HG03045 (cell line): ENCODE results near the gene IFIT2.
A peak's percentile ranks its signal among the peaks of the same experiment; 100 is the strongest.

Source experiments
- ATAC-seq: cut with Tn5 transposase; IDR thresholded peaks from one replicate; pipeline ENCODE4 v1.9.1; 2021; ENCODE audit warnings: mild to moderate bottlenecking, moderate library complexity; ENCODE audit not compliant: unreplicated experiment

Gene IFIT2

DNA sequence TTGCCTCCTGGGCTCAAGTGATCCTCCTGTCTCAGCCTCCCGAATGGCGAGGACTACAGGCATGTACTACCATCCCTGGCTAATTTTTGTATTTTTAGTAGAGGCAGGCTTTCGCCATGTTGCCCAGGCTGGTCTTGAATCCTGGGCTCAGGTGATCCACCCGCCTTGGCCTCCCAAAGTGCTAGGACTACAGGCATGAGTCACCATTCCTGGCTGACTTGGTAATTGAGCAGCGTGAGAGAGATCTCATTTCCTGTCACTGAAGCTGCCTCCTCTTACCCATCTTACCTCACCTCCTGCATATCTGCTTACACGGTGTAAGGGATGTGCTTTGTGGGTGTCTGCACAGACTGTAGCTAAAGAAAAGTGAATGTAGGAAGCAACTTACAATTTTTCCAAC is 35.6 kb downstream of the IFIT2 start:
- no peak for ATAC-seq

DNA sequence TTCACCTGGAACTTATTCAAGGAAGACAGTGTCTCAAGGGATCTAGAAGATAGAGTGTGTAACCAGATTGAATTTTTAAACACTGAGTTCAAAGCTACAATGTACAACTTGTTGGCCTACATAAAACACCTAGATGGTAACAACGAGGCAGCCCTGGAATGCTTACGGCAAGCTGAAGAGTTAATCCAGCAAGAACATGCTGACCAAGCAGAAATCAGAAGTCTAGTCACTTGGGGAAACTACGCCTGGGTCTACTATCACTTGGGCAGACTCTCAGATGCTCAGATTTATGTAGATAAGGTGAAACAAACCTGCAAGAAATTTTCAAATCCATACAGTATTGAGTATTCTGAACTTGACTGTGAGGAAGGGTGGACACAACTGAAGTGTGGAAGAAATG is 36.9 kb downstream of the IFIT2 start:
- ATAC-seq = no peak

DNA sequence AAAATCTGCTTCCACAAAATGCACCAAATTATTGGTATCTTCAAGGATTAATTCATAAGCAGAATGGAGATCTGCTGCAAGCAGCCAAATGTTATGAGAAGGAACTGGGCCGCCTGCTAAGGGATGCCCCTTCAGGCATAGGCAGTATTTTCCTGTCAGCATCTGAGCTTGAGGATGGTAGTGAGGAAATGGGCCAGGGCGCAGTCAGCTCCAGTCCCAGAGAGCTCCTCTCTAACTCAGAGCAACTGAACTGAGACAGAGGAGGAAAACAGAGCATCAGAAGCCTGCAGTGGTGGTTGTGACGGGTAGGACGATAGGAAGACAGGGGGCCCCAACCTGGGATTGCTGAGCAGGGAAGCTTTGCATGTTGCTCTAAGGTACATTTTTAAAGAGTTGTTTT is 38.0 kb downstream of the IFIT2 start:
- no peak for ATAC-seq

DNA sequence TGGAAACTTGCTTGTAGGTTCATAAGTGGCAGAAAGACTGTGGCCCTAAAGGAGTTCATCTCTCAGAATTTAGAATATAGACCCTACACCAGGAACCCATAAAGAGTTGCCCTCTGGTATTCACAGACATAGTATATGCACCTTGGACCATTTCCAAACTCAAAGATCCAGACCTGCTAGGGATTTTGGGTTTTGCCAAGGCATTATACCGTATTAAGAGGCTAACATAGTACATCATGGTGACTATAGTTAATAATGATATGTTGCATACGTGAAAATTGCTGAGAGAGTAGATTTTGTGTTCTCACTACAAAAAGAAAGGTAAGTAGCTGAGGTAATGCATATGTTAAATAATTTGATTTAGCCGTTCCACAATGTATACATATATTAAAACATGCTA is 39.8 kb downstream of the IFIT2 start:
- no peak for ATAC-seq

DNA sequence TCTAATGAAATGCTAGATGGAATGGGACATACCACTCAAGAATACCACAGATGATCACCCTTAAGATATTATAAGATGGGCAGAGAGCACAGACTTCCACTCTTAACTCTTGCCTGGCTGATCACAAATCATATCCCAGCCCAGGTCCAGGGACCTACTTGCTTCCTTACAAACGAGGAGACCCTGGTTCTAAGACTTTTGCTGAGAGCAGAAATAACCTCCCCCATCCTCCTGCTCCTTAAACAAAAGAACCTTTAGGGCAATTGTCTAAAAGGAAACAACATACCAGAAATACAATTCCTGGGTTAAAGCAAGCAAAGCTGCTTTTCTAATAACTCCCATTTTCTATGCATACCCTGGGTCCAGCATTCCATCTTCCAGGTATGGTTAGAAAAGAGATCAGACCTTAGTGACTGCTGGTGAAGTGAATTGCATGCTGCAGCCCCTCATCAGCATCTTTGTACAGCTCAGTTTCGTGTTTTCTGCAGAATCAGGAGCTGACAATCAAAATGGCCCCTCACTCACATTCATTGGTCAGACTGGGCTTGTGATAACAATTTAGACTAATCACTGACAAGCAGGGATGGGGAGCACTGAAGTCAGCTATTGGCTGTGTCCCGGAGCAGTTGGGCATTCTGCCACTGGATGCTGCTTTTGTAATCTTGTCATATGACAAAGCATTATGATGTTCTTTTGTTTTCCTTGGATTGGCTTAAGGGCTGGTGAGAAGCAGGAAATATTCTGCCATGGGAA is 40.5 kb downstream of the IFIT2 start:
- ATAC-seq = no peak

DNA sequence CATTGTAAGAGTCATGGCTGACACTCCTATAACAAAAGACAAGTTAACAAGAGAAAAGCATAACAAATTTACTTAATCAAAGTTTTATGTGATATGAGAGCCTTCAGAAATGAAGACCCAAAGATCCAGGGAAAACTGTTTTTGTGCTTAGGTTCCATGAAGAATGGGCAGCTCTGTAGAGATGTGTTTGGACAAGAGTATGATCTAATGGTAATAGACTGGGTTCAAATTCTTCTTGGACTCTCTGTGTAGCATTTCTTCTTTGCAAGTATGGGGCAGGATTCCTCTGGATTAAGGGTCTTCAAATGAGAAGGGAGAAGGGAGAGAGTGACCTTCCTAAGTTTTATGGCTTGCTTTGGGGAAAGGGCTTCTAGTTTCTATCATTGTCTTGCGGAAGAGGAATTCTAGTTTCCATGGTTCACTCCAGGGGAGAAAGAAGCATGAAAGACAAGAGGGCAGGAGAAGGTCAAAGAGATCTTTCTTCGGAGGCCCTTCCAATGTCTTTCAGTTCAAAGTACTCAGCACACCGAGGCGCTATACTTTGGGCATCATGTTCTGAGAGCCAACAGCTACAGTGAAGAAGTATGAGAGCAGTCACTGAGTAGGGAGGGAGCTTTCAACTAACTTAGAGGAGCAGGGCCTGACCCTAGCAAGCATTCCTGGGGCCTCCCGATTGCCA is 41.4 kb downstream of the IFIT2 start:
- no peak for ATAC-seq

DNA sequence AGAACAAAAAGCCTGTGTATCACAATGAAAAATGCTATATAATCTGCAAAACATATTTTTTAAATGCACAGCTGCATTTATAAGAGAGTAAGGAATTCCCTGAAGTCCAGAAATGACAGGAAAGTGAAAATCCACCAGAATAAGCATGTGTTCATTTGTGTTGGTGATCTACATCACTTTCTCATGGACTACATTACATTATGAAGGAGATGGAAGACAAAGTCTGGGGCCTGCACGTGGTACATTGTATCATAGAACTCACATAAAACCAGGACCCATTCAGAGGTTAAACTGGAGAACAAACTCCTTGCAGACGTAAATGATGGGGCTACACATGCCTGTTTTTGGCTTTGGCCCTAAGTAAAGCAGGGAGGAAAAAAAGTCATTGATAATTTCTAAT is 42.3 kb downstream of the IFIT2 start:
- no peak for ATAC-seq

DNA sequence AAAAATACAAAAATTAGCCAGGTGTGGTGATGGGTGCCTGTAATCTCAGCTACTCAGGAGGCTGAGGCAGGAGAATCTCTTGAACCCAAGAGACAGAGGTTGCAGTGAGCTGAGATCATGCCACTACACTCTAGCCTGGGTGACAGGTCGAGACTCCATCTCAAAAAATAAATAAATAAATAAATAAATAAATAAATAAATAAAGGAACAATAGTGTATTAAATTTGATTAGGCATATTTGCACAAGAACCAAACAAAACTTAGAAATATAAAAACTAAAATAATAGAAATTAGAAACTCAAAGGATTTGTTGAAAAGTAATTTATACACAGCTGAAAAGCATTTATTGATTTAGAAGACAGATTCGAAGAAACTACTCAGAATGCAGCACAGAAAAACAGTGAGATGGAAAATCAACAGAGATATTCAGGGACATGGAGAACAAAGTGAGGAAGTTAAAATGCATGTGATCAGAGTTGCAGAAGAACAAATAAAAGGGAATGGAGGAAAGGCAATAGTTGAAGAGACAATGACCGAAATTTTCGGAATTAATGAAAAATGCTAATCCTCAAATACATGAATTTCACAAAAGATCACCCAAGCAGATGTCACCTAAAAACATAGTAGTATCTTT is 43.6 kb downstream of the IFIT2 start:
- no peak for ATAC-seq

DNA sequence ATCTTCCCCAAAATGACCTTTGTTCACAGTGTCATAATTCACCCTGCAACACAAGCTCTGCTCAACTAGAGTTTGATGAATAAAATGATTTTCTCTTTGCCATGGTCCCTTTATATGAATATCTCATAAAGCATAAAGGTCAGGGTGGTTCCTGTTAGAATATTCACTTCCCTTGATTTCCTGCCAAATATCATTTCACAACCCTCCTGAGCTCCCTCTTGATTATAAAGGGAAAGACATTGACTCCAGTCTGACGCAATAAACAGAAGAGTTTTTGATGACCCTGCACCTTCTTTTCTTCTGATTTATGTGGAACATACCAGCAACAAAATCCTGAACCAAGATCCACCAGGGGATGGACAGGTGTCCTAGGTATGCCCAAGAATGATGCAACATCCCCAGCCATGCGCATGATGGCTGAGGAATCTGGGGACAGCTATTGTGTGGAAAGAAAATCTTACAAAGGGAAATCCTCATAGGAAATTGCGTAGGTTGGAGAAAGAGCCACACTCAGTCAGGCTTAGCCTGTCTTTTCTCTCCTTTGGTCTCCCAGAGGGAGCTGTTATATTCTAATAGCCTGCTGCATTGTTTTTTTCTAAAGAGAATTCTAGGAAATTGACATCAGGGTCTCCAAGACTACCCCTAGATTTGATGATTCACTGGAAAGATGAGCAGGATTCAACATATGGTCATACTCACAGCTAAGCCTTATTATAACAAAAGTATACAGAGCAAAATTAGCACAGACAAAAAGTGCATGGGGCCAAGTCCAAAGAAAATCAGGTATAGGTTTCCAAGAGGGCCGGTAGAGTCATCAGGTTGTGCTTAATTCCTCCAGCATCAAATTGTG is 44.8 kb downstream of the IFIT2 start:
- ATAC-seq = no peak

DNA sequence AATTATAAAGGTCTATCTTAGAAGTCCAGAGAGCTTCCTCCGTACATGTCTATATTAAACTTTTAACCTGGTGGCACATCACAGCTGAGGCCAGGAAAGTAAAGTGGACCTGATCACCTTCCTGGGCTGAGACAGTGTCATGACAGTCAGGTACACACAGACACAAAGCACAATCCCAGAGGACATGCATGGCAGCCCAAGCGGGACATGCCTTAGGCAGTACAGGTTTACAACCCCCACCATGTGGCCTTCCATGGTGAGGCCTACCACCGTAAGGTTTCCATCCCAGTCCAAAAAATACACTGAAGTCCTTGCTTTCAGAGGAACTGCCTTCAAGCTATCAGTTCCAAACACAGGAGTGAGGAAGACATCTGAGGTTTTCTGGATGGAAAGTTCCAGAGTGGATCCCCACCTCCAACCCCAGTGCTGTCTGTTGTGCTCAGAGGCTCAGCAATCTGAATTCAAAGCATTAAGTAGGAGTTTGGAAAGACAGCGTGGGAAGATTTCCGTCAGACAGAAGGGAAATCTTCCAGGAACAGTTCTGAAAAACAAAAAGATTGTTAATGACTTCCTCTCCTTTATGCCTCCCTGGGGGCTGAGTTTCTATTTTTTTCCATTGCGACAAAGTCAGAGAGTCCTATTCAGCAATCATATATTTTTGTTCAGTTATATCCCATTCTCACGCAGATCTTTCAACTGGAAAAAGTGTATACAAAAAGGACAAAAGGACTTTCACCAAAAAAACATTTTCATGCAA is 46.0 kb downstream of the IFIT2 start:
- no peak for ATAC-seq

DNA sequence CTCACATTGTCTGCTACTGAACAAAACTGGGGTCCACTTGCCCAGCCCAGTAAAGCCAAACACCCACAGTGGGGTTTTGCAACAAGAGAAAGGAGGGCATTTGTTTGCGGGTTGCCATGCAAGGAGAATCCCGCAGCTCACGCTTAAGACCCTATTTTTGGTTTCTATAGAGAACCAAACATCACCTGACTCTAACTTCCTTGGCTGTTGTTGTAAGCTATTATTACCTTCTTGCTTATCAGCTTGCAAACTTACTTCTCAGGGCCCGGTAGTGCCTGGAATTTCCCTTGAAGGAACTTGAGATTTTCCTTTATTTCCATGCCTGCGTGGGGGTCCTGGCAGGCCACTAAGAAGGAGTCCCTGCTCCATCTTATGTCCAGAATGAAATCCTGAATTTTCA is 46.6 kb downstream of the IFIT2 start:
- no peak for ATAC-seq

DNA sequence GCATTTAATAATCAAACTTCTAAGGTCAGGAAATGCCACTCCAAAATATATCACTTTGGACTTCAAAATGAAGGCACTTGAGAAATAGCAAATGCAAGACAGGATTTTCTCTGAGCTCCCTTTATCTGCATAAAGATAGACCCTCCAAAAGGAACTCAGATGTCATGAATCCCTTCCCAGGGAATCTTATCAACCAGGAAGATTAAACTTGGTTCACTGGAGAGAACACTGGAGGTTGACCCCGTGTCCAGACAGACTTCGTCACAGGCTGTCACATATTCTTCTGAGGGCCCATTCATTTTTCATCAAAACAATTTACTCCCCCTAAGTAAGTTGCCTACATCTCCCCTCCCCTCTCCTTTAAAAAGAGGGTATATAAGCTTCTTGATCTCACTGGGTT is 47.1 kb downstream of the IFIT2 start:
- no peak for ATAC-seq

DNA sequence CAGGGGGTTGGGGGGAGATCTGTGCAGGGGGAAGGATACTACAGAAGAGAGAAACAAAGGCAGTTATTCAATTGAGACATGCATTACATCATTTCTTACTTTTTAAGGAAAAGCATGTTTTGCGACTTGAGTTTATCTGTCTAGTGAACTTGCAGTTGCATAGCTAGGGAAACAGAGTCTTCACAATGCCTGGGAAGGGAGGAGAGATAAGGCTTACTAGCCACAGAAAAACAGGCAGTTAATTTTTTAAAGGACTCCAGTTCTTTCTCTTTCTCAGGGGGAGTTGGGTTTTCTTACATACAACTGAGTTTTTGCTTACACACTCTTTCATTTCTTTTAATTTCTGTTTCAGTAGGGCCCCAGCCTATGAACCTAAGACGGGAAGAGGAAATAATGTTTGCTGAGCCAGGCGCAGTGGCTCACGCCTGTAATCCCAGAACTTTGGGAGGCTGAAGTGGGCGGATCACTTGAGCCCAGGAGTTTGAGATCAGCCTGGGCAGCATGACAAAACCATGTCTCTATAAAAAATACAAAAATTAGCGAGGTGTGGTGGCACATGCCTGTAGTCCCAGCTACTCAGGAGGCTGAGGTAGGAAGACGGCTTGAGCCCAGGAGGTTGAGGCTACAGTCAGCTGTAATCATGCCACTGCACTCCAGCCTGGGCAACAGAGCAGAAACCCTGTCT is 48.9 kb downstream of the IFIT2 start:
- ATAC-seq = peak; percentile 32

DNA sequence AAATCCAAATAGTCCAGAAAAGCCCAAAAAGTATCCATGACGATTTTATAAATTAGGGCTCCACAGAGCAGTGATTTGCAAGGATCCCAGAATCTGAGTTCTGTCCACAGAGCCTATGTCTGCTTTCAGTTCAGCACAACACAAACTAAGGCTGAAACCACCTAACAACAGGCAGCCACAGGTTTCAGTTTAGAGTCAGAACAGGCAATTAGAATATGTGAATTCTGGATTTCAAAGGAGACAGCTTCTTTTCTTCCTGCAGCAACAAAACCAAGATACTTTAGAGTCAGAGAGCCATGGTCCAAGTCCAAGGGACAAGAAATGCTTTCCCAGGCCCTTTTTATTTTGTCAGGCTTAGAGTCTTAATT is 49.5 kb downstream of the IFIT2 start:
- ATAC-seq = peak; percentile 88

DNA sequence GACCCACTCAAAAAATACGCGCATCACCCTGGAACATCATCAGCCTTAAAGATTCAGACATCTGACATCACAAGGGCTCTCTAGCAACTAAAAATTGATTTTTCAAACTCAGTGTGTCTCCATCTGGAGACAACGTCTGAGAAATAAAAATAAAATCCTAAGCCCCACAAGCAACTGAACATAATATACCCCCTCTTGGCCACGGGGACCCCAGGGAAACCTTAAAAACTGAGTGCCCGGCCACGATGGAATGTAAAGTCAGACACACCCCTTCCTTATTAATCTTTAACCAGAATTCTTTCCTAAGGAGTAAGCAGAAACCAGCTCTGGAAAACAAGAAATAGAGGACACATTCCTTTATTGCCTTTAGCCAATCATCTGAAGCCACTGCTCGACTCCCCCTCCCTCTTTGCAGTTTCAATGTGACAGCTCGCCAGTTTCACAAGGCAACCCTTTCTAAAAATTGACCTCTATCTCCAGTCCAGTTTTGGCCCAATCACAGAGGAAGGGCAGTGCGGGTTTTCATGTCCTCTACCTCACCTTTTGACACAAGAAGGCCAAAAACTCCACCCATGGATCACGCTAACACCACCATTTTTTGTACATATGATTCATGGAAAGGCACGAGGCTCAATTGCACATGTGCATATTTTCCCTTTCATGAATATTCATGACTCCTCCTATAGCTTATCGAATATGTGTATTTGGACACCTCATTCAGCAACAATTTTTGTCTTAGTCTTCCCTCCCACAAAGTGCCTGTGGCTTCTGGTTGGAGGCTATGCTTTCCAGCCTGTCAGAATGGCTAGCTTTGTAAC is 50.1 kb downstream of the IFIT2 start:
- peak; percentile 41 for ATAC-seq

DNA sequence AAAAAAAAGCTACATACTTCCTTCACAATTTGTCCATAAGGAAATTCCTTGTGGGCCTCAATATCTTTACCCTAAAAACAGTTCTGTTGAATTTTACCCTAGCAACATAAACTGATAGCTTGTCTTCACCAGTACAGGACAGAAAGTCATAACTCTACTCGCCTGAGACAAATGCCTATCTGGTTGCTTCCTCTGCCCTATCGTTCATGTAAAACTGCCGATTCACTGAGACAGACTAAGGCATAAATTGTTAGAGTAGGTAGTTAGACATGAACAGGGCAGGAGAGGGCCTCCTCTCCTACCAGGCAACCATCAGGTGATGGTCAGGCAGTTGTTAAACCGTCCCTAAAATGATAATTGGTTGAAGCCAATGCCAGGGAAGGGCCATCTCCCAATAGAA is 51.0 kb downstream of the IFIT2 start:
- ATAC-seq = no peak

DNA sequence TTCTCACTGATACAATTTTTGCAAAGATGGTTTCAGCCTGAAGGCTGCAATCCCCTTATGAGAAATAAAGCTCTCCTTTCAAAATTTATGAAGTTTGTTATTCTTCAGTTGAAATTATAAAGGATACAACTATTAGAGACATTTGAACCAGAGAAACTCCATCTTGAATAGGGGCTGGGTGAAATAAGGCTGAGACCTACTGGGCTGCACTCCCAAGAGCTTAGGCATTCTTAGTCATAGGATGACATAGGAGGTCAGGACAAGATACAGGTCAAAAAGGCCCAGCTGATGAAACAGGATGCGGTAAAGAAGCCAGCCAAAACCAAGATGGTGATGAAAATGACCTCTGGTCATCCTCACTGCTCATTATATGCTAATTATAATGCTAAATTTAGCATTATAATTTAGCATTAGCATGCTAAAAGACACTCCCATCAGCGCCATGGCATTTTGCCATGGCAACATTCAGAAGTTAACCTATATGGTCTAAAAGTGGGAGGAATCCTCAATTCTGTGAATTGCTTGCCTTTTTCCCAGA is 53.6 kb downstream of the IFIT2 start:
- no peak for ATAC-seq

DNA sequence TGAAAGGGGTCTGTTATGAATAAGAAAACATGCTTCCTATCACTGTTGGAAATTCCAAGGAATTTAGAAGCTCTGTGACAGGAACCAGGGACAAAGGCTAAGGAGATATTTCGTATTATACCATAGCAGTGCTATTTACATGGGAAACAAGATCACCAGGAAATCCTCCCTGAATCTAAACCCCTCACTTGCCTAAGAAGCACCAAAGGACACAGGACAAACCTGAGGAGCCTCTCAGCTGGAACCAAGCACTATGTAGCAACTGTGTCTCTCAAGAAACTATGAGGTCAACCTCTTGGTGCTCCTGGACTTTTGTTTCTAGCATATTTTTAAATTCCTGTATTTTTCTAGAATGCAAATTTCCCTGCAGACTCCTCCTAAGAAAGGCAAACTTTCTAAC is 55.2 kb downstream of the IFIT2 start:
- no peak for ATAC-seq

DNA sequence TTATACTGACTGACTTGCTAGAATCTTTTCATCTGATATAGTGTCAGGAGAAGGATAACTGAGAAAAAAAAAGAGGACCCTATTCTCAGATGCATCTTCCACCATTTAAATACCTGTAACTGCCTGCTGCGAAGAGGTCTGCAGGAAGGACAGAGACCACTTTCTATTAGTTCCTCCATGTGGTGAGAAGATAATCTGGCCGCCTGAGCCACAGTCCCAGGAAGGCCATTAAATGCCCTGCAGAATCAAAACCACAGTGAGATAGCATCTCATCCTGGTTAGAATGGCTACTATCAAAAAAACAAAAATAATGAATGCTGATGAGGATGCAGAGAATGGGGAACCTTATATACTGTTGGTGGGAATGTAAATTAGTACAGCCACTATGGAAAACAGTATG is 56.1 kb downstream of the IFIT2 start:
- ATAC-seq = no peak
